ENCODE data around the gene DDX23.
"Not testable (repeated sequence)": the region's sequence is repeated elsewhere in the genome, so short reads cannot be mapped to it uniquely, and the experiment has no call there.

DDX23 gene

DNA sequence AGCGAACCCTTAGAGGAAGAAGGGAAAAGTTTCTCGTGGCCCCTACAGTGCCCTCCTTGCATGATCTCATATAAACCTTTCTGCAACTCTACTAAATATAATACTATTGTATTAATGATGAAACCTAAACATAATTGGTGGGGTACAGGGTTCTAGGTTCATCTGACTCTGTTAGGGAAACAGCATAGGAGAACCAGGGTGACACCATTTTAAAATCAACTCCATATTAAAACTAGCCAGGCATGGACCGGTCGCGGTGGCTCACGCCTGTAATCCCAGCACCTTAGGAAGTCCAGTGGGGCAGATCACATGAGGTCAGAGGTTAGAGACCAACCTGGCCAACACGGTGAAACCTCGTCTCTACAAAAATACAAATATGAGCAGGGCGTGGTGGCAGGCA, 28.7 kb upstream of the DDX23 start:
- peaks cover 8% of the 10 kb centered on the region for H3K27me3 Mint-ChIP-seq (ENCODE audit: low read depth, poor library complexity)
- no peaks in the 10 kb centered on the region for H3K36me3 Mint-ChIP-seq (ENCODE audit: low read depth)
- TF ChIP-seq, protein P1, sequence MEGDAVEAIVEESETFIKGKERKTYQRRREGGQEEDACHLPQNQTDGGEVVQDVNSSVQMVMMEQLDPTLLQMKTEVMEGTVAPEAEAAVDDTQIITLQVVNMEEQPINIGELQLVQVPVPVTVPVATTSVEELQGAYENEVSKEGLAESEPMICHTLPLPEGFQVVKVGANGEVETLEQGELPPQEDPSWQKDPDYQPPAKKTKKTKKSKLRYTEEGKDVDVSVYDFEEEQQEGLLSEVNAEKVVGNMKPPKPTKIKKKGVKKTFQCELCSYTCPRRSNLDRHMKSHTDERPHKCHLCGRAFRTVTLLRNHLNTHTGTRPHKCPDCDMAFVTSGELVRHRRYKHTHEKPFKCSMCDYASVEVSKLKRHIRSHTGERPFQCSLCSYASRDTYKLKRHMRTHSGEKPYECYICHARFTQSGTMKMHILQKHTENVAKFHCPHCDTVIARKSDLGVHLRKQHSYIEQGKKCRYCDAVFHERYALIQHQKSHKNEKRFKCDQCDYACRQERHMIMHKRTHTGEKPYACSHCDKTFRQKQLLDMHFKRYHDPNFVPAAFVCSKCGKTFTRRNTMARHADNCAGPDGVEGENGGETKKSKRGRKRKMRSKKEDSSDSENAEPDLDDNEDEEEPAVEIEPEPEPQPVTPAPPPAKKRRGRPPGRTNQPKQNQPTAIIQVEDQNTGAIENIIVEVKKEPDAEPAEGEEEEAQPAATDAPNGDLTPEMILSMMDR (IDR thresholded peaks at IDR 0.05) = no peak
- no peak for DNase-seq
- H3K9me3 Mint-ChIP-seq = no peaks in the 10 kb centered on the region
- H3K27ac Mint-ChIP-seq = peak overlapping the region; percentile 3
- H3K4me1 Mint-ChIP-seq = peaks cover 61% of the 10 kb centered on the region
- no peak overlapping the region for H3K4me3 Mint-ChIP-seq

DNA sequence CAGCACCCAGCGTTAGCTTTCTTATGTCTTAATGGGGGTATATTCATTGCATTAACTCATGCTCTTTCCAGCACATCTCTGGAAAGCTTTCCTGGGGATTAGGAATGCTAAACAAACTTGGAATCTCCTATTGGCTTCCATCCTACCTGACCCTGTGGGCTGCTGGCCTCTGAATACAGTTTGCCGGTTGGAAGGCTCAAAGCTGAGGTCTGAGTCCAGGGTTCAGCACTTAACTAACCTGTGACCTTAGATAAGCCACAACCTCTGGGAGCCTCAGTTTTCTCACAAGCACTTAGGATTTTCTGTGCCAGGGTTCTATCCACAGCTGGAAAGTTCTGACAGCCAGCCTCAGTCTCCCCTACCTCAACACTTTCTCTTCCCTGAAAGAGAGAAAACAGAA, 26.6 kb upstream of the DDX23 start:
- no peaks in the 10 kb centered on the region for H3K9me3 Mint-ChIP-seq
- no peak for DNase-seq
- H3K27me3 Mint-ChIP-seq (ENCODE audit: low read depth, poor library complexity) = peaks cover 12% of the 10 kb centered on the region
- H3K4me3 Mint-ChIP-seq = no peak overlapping the region
- TF ChIP-seq, protein P1 (IDR thresholded peaks at IDR 0.05) = no peak
- H3K27ac Mint-ChIP-seq = no peak overlapping the region
- H3K36me3 Mint-ChIP-seq (ENCODE audit: low read depth) = no peaks in the 10 kb centered on the region
- H3K4me1 Mint-ChIP-seq = peaks cover 60% of the 10 kb centered on the region

DNA sequence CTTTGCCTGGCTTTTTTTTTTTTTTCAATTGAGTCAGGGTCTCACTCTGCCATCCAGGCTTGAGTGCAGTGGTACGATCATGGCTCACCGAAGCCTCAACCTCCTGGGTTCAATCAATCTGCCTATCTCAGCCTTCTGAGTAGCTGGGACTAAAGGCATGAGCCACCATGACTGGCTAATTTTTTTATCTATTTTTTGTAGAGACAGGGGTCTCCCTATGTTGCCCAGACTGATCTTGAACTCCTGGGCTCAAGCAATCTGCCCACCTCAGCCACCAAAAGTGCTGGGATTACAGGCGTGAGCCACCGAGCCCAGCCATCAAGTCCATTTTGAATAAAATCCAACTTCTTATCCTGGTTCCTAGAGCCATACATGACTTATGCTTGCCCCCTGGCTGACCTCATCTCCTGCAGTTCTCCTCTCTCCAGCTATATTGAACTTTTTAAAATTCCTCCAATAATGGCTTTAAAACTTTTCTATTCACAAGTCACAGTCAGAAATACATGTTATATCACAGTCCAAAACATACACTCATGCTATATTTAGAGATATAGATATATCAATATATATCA, 24.1 kb upstream of the DDX23 start:
- Mint-ChIP-seq H3K36me3 (ENCODE audit: low read depth) (no peaks in the 10 kb centered on the region), H3K4me3 (no peak overlapping the region), H3K9me3 (no peaks in the 10 kb centered on the region), H3K4me1 (peaks cover 47% of the 10 kb centered on the region), H3K27me3 (ENCODE audit: low read depth, poor library complexity) (peaks cover 12% of the 10 kb centered on the region), H3K27ac (no peak overlapping the region)
- TF ChIP-seq, protein P1 (IDR thresholded peaks at IDR 0.05) = no peak
- DNase-seq = no peak

DNA sequence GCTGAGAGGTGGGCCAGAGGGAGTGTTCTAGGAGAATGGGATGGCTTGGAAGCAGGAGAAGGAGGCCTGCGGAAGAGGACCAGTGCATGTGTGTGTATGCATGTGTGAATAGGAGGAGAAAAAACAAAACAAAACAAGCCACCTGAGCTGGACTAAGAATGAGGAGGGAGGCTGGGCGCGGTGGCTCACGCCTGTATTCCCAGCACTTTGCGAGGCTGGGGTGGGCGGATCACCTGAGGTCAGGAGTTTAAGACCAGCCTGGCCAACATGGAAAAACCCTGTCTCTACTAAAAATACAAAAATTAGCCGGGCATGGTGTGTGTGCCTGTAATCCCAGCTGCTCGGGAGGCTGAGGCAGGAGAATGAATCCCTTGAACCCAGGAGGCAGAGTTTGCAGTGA, 21.6 kb upstream of the DDX23 start:
- peaks cover 33% of the 10 kb centered on the region for H3K4me1 Mint-ChIP-seq
- DNase-seq; H3K27me3 Mint-ChIP-seq (ENCODE audit: low read depth, poor library complexity); H3K9me3 Mint-ChIP-seq; H3K36me3 Mint-ChIP-seq (ENCODE audit: low read depth); H3K4me3 Mint-ChIP-seq: not testable (repeated sequence)
- H3K27ac Mint-ChIP-seq = peak overlapping the region; percentile 86

DNA sequence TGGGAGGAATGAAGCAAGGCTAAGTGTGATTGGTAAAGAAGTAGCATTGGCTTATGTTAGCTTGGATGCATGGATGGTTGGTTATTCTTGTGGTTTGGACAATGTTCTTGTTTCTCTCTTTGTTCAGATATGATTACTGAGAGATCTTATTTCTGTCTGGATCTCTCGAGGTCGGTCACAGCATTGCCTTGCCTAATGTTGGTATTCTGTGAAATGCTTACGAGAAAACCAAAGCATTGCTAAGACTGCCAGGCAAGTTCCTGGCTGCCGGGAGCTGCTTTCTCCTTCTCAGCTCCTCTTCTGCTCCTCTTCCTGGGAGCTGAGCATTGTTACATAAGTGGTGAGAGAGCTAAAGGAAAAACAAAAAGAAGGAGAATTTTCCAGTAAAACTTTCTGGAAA, 21.1 kb upstream of the DDX23 start:
- peaks cover 6% of the 10 kb centered on the region for H3K27me3 Mint-ChIP-seq (ENCODE audit: low read depth, poor library complexity)
- H3K27ac Mint-ChIP-seq = peak overlapping the region; percentile 86
- no peaks in the 10 kb centered on the region for H3K36me3 Mint-ChIP-seq (ENCODE audit: low read depth)

DNA sequence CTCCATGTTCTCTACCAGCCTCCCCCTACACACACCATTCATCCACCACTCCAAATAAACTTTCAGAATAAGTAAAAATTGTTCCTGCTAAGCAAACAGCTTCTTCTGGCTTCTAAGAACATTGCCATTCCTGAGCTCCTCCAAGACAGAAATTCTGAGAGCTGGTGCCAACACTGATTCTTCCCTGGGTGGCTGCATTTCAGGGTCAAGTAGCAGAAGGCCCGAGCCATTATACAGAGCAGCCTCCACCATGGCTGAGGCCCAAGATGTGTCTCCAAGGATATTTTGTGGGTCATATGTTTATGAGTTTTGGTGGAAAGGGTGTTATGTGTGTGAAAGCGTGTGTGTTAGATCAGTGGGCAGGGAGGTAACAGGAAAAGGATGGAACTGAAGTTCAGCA, 17.2 kb upstream of the DDX23 start:
- DNase-seq = no peak
- TF ChIP-seq, protein P1 (IDR thresholded peaks at IDR 0.05) = no peak
- no peak overlapping the region for H3K27ac Mint-ChIP-seq
- no peaks in the 10 kb centered on the region for H3K36me3 Mint-ChIP-seq (ENCODE audit: low read depth)
- H3K27me3 Mint-ChIP-seq (ENCODE audit: low read depth, poor library complexity) = peaks cover 10% of the 10 kb centered on the region
- H3K4me3 Mint-ChIP-seq = no peak overlapping the region
- H3K9me3 Mint-ChIP-seq = no peaks in the 10 kb centered on the region
- H3K4me1 Mint-ChIP-seq = peaks cover 40% of the 10 kb centered on the region

More for the DNA sequence above, 21.1 kb upstream of the DDX23 start:
- H3K4me1 Mint-ChIP-seq = peaks cover 33% of the 10 kb centered on the region
- H3K9me3 Mint-ChIP-seq = no peaks in the 10 kb centered on the region
- no peak for DNase-seq
- TF ChIP-seq, protein P1 (IDR thresholded peaks at IDR 0.05) = no peak
- H3K4me3 Mint-ChIP-seq = no peak overlapping the region

Measured in nephron progenitor cell (in vitro differentiated cells).